Psoas muscle (tissue), 8 donors: ENCODE results near the gene CATSPERB. TPM values are rescaled to one million over a fixed set of nuclear protein-coding genes. Genes with fewer than 3 reads are reported as not detected.
"Not testable (repeated sequence)": the region's sequence is repeated elsewhere in the genome, so short reads cannot be mapped to it uniquely, and the experiment has no call there.

Source experiments
- ATAC-seq, 4 donors: fragments of 200-7000 bp; cut with Tn5 transposase; one replicate each; pipeline ENCODE4 v1.9.1; 2020; ENCODE audit warnings: moderate library complexity in 3 of 4, mild to moderate bottlenecking in 2 of 4
- DNase-seq, 2 donors: peaks; one replicate each; pipeline ENCODE4 v3.0.0-alpha.2; 2020
- H3K27ac ChIP-seq: fragments of 200-600 bp; one replicate; pipeline ENCODE4 v1.8.0; 2022
- H3K27me3 ChIP-seq, 3 donors: fragments of 200-600 bp in 1 of 3; one replicate each; pipeline versions ENCODE4 v1.6.1 to v1.8.0; 2013 to 2022; ENCODE audit warnings: low read length in 2 of 3, mild to moderate bottlenecking in 2 of 3, moderate library complexity in 1 of 3; ENCODE audit not compliant: insufficient read depth in 3 of 3
- H3K36me3 ChIP-seq, 2 donors: fragments of 200-600 bp in 1 of 2; one replicate each; pipeline versions ENCODE4 v1.6.1 to v1.8.0; 2013 to 2022; ENCODE audit warnings: low read depth in 1 of 2, mild to moderate bottlenecking in 1 of 2, moderate library complexity in 1 of 2; ENCODE audit not compliant: insufficient read depth in 1 of 2
- H3K4me1 ChIP-seq: fragments of 200-600 bp; one replicate; pipeline ENCODE4 v1.8.0; 2022
- H3K4me3 ChIP-seq: fragments of 200-600 bp; one replicate; pipeline ENCODE4 v1.8.0; 2022; ENCODE audit warnings: mild to moderate bottlenecking
- H3K9me3 ChIP-seq: fragments of 200-600 bp; one replicate; pipeline ENCODE4 v1.8.0; 2022
- WGBS, 3 donors: extraction: QIAGEN DNeasy Blood & Tissue Kit; methylation state at CpG; one replicate each; pipeline versions ENCODE4 v1.1.6 to v1.1.7; 2013; 5-methylcytosine and 5-hydroxymethylcytosine counted together
- intact Hi-C, 2 donors: fragments of 100-400 bp; cut with DNase I; formaldehyde crosslinking; loops; one replicate each; pipeline versions ENCODE4 v1.11.0 to v1.14.2; 2022
- polyA plus RNA-seq, 3 donors: library from polyadenylated mRNA; stranded (reverse); fragments of 200-250 nt; gene quantifications; one replicate each; pipeline ENCODE4 v1.2.3, GENCODE V29; 2013
- total RNA-seq, 4 donors: library from RNA; stranded (reverse); fragmentation: NEBNext Ultra II Directional in 2 of 4; extraction: Animal tissue kit (Norgen Biotek cat#: 25700) in 2 of 4; gene quantifications; one replicate each; pipeline versions ENCODE4 v1.2.1 to v1.2.4, GENCODE V29; 2021 to 2023
- TF ChIP-seq, protein P1 (sequence below): fragments of 200-600 bp; IDR thresholded peaks from one replicate; pipeline ENCODE4 v1.8.0; 2022; ENCODE audit warnings: antibody characterized with exemption
- donor health status: healthy with polysubstance abuse.
- donor health status: DM: no; HTN: no; CAD: no; lungs with moderate emphysema.
- donor health status: Bipolar disorder and iron deficiency.
- donor health status: healthy.
- donor health status: DM: yes; HTN: yes; CAD: no.
- donor health status: DM: no; HTN: no; CAD: no.
- donor health status: DM: no; HTN: no; CAD: no.
- donor health status: DM: yes; HTN: yes; CAD: no.

CATSPERB gene
- total and polyA plus RNA-seq, 7 donors, result 0.03 to 0.52 (median 0.20) TPM

DNA sequence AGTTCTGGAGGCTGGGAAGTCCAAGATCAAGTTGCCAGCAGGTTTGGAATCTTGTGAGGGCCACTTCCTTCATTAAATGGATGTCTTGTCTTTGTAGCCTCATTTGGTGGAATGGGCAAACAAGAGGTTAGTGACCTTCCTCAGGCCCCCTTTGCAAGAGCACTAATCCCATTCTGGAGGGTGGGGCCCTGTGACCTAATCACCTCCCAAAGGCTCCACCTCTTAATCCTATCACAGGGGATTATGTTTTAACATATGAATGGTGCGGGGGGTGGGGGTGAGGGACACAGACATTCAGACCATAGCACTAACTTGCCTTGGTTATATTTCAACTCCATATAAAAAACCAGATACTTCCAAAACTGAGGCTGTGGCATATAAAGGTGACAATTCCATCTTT, 161.9 kb downstream of the CATSPERB start:
- Histone ChIP-seq H3K27ac (no peak overlapping the region), H3K36me3 (no peaks in the 10 kb centered on the region), H3K4me1 (no peaks in the 10 kb centered on the region), H3K4me3 (no peak overlapping the region), H3K27me3 (peaks cover 0 to 18% (median 13%) of the 10 kb centered on the region in 3 donors), H3K9me3 (no peaks in the 10 kb centered on the region)
- intact Hi-C loops, result no loop called here
- DNase-seq (no peak), ATAC-seq (no peak)
- 43 to 56% (median 50%) methylated on average over 1 of the region's 1 CpG for WGBS, 3 donors
- TF ChIP-seq, protein P1, sequence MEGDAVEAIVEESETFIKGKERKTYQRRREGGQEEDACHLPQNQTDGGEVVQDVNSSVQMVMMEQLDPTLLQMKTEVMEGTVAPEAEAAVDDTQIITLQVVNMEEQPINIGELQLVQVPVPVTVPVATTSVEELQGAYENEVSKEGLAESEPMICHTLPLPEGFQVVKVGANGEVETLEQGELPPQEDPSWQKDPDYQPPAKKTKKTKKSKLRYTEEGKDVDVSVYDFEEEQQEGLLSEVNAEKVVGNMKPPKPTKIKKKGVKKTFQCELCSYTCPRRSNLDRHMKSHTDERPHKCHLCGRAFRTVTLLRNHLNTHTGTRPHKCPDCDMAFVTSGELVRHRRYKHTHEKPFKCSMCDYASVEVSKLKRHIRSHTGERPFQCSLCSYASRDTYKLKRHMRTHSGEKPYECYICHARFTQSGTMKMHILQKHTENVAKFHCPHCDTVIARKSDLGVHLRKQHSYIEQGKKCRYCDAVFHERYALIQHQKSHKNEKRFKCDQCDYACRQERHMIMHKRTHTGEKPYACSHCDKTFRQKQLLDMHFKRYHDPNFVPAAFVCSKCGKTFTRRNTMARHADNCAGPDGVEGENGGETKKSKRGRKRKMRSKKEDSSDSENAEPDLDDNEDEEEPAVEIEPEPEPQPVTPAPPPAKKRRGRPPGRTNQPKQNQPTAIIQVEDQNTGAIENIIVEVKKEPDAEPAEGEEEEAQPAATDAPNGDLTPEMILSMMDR, result no peak

DNA sequence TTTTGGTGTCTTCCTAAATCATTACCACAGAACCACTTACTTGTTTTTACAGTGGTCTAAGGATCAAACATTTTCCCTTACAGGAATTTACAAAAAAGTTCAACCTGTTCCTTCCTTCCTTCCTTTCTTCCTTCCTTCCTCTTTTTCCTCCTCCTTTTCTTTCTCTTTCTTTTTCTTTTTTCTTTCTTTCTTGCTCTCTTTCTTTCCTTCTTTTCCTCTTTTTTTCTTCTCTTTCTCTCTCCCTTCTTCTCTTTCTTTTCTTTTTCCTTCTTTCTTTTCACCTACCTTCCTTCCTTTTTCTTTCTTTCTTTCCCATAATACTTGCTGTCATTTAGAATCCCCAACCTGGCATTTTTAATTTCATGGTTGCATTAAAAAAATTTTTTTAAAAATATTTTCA, 162.6 kb downstream of the CATSPERB start:
- ATAC-seq, result no peak
- Histone ChIP-seq H3K4me1 (no peaks in the 10 kb centered on the region), H3K27ac (no peak overlapping the region), H3K4me3 (no peak overlapping the region), H3K36me3 (no peaks in the 10 kb centered on the region), H3K27me3 (peaks cover 0 to 12% (median 8%) of the 10 kb centered on the region in 3 donors), H3K9me3 (no peaks in the 10 kb centered on the region)
- intact Hi-C loops, result no loop called here
- no peak for DNase-seq
- TF ChIP-seq, protein P1, result no peak

GRCh38 chr14:91568626-91569025, 163.3 kb downstream of the CATSPERB start:
- no peak overlapping the region for H3K27ac ChIP-seq
- ATAC-seq, result no peak
- intact Hi-C loops, result no loop called here
- H3K27me3 ChIP-seq, result peaks cover 0 to 8% (median 3%) of the 10 kb centered on the region in 3 donors
- no peaks in the 10 kb centered on the region for H3K36me3 ChIP-seq
- no peak for DNase-seq
- H3K4me1 ChIP-seq, result no peaks in the 10 kb centered on the region
- TF ChIP-seq, protein P1, result no peak
- no peak overlapping the region for H3K4me3 ChIP-seq
- no peaks in the 10 kb centered on the region for H3K9me3 ChIP-seq
- 77 to 89% (median 88%) methylated on average over 4 of the region's 4 CpGs for WGBS, 3 donors

DNA sequence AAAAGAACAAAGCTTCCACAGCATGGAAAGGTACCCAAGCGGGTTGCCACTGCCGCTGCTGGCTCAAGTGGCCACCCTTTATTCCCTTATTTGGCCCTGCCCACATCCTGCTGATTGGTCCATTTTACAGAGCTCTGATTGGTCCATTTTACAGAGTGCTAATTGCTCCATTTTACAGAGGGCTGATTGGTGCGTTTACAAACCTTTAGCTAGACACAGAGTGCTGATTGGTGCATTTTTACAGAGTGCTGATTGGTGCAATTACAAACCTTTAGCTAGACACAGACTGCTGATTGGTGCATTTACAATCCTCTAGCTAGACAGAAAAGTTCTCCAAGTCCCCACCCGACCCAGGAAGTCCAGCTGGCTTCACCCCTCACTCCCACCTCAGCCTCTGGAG, 164.1 kb downstream of the CATSPERB start:
- ATAC-seq, H3K36me3 ChIP-seq, H3K4me1 ChIP-seq, H3K27ac ChIP-seq, DNase-seq, intact Hi-C loops, H3K9me3 ChIP-seq, H3K4me3 ChIP-seq, H3K27me3 ChIP-seq: not testable (repeated sequence)
- WGBS, 3 donors, result 47 to 66% (median 64%) methylated on average over 4 of the region's 4 CpGs

DNA sequence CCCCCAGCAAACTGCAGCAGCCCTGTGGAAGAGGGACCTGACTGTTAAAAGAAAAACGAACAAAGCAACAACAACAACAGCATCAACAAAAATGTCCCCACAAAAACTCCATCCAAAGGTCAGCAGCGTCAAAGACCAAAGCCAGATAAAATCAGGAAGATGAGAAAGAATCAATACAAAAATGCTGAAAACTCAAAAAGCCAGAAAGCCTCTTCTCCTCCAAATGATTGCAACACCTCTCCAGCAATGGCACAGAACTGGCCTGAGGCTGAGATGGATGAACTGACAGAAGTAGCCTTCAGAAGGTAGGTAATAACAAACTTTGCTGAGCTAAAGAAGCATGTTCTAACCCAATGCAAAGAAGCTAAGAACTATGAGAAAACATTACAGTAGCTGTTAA, 176.4 kb downstream of the CATSPERB start:
- Histone ChIP-seq H3K9me3 (no peaks in the 10 kb centered on the region), H3K4me1 (no peaks in the 10 kb centered on the region), H3K27me3 (peaks cover 0 to 3% (median 0%) of the 10 kb centered on the region in 3 donors), H3K36me3 (no peaks in the 10 kb centered on the region), H3K27ac (no peak overlapping the region), H3K4me3 (no peak overlapping the region)
- ATAC-seq (no peak), DNase-seq (no peak)
- TF ChIP-seq, protein P1, result no peak
- intact Hi-C loops, result no loop called here
- 82 to 83% (median 82%) methylated on average over 2 of the region's 2 CpGs for WGBS, 3 donors
